Erythroblast (primary cell): ENCODE results near the gene RPL13A.

Experiments
- GATA1 ChIP-seq: IDR thresholded peaks from 2 replicates; pipeline ENCODE4 v1.6.1; 2011; ENCODE audit warnings: low read depth, mild to moderate bottlenecking, control low read depth, low read length, moderate library complexity
- POLR2A ChIP-seq: IDR thresholded peaks from 2 replicates; pipeline ENCODE4 v1.6.1; 2011; ENCODE audit warnings: mild to moderate bottlenecking, low read length

GRCh38 chr19:49502866-49503581 is 15.6 kb downstream of the RPL13A start:
- TF ChIP-seq GATA1 (no peak), POLR2A (no peak)
